Stimulated activated CD4-positive, alpha-beta T cell treated with anti-CD3 and anti-CD28 coated beads, Interleukin-1b, Interleukin-23, amount 100 ng/mL, for 48 hours (primary cell): Measurements from ENCODE around the gene MRGPRE.

Experiments
- DNase-seq: peaks from one replicate; pipeline ENCODE4 v3.0.0-alpha.2; 2020

MRGPRE gene

DNA sequence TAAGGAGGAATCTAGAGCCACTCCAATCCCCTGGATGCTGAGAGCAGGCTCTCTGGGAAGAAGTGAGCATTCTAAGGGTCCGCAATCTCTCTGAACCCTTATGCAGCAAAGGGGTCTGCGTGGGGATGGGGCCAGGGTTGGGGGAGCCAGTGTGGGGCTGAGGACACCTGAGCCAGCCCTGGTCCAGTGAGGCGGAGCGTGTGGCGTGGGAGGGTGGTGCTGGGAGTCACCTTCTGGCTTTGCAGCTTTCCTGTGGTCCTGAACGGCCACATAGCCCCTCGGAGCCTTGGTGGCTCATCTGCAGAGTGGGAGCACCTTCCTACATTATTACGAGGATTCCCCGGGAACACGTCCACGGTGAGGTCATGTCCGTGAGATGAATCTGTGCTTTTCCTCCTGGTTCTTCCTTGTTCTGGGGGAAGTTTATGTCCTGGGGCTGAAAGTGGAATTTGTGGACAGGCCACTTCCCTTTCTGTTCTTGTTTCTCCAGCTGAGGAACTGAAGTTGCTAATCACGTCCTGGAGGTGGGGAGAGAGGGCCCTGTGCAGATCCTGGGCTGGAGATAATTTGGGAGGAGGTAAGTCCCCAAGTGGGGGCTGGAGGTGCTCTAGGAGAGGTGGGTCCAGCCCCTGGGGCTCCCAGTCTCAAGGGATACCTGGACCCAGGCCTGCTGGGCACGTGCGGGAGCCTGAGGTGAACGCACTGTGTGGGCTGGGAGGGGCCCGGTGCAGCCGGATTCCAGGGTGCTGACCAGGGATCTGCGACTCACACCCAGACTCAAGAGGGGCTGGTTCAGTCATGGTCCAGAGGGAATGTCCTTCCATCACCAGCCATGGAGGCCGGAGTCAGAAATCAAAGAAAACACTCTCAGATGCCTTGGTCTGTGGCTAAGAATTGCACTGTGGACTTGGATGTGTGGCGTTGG is 6.1 kb downstream of the MRGPRE start:
- no peak for DNase-seq

- no peak for DNase-seq
Observed at GRCh38 chr11:3225159-3225758, 7.0 kb downstream of the MRGPRE start.

DNA sequence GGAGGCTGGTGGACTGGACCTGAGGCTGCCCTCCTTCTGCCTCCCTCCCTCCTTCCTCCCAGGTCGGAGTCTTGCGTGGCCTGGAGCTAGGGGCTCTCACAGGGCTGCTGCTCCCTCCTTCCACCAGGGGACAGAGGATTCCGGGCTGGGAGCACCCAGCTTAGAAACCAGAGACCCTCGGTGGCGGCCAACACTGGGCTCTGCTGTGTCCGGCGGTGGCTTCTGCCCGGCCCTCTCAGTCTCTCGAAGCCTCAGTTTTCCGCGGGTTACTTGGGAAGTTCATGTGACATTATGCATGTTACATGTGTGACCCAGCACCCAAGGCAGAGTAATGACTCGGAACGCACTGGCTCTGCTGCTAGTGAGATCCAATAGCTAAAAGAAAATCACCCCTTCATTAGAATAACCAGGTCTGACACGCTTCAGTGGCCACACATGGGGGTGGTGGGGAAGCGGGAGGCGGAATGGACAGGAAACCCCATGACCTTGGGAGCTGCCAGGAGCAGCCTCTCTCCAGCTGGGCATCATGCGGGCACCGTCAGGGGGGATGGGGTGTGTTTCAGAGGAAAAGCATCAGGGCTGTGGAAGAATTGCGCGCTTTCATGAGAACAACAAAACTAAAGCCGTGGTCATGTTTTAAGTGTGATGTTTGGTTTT is 7.7 kb downstream of the MRGPRE start:
- DNase-seq = no peak

- DNase-seq = no peak
Observed at GRCh38 chr11:3223932-3224381, 8.3 kb downstream of the MRGPRE start.

DNA sequence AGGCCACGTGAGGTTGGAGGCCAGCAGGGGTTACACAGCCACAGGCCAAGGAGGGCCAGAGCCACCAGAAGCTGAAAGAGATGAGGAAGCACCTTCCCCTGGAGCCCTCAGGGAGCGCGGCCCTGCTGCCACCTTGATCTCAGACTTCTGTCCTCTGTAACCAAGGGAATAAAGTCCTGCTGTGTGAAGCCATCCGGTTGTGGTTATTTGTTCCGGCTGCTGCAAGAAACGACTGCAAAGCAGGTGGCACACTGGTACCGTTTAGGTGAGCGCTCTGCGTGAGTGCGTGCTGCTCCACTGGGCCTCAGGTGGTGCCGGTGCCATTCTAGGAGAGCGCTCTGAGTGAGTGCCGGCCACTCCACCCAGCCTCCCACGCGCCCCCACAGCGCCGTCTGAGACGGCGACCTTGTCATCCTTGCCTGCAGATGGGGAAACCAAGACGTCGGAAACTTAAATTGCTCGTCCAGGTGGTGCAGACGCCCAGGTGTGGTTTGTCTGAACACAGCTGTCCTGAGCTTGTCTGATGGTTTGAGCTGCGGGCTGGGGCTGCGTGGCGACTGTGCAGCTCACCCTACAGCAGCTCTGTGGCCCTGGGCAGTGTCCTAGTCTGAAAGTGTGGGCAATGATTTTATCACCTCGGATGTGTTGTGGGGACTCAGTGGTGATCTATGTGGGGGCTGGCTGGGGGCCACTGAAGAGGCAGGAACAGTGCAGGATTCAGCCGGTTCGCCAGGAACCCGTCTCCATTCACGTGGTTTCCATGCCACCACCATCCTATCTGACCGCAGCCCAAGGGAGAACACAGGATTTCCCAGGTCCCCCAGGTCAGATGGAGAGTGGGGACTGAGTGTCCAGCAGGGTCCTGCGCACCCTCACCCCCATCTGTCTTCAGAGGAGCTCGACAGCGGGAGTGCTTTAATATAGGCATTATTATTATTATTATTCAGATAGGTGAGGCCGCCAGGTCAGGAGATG is 9.0 kb downstream of the MRGPRE start:
- DNase-seq = no peak

GRCh38 chr11:3222003-3222855 is 10.0 kb downstream of the MRGPRE start:
- DNase-seq = no peak

GRCh38 chr11:3221408-3222002 is 10.7 kb downstream of the MRGPRE start:
- DNase-seq = no peak

- DNase-seq = no peak
Observed at GRCh38 chr11:3220521-3221407, 11.5 kb downstream of the MRGPRE start.

- DNase-seq = no peak
Observed at GRCh38 chr11:3220101-3220500, 12.1 kb downstream of the MRGPRE start.

DNA sequence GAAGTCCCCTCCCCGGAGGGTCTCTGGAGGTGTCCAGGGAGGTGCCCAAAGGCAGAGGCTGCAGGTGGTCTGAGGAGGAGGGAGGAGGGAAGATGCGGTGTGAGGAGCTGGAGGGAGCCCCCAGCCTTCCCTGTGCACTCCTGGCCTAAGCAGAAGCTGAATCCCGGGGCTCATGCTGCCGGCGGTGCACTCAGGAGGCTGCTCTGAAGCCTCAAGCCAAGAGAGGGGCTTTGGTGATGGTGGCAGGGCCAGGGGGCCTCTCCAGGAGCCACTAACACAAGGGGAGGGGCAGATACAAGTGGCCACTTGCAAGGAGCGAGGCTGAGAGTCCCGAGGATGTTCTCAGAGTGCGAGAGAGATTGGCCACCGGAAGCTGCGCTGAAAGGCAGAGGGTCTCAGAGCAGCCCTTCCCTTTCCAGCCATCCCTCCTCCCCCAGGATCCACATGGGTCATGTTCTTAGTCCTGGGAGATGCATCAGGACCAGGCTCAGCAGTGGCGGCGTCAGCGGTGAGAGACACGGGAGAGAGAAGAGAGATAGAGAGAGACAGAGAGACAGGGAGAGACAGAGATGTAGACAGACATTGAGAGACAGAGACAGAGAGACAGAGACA is 12.8 kb downstream of the MRGPRE start:
- DNase-seq = no peak

DNA sequence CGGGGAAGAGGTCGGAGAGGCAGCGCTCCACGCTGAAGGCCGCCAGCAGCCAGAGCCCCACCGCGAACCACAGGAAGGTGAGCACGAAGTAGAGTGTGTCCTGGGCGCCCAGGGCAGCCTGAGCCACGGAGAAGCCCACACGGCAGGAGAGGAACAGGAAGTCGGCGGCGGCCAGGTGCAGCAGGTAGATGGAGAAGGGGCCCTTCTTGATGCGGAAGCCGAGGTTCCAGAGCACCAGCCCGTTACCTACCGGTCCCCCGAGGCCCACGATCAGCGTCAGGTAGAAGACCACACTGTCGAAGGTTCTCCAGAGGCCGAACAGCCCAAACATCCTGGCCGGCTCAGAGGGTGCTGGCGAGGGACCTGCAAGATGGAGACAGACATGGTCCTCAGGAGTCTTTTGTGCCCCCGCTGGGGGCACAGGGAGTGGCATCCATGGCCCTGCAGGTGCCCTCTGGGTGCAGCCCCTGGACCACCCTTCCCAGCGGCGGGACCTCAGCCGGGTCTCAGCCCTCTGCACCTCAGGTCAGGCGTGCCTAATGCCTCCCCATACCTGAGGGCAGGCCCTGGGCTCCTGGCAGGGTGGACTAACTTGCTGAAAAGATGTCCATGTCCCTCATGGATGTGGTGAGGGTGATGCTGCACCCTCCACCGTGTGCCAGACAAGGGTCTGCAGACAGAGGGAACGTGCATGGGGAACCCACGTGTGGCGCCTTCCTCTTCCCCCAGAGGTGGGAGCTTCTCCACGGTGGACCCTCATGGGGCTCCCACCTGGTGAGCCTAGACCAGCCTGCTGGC is 13.5 kb downstream of the MRGPRE start, which contains the start of gene MRGPRG:
MRGPRG (minus strand) TSS at position 331 of the 798 bp plus-strand sequence; CDS start at position 331, 0 bp downstream.
- DNase-seq = no peak

GRCh38 chr11:3217818-3218482 is 14.3 kb downstream of the MRGPRE start:
- DNase-seq = no peak

DNA sequence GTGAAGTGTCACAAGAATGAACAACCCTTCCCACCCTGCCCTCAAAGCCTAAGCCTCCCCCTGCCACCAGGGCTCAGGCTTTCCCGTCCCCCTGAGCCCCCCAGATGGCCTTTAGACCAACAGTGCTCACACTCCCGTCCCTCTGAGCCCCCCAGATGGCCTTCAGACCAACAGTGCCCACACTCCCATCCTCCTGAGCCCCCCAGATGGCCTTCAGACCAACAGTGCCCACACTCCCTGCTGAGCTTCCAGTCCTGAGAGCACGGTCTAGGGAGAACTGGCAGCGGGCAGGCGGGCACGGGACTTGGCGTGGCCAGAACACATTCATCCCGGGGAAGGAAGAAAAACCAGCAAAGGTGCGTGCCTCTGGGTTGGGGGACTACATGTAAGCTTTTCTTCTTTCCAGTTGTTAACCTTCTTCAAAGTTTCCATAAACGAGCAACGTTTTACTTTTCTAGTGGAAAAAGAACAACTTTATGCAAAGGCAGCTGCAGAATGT is 16.1 kb downstream of the MRGPRE start:
- DNase-seq = no peak

DNA sequence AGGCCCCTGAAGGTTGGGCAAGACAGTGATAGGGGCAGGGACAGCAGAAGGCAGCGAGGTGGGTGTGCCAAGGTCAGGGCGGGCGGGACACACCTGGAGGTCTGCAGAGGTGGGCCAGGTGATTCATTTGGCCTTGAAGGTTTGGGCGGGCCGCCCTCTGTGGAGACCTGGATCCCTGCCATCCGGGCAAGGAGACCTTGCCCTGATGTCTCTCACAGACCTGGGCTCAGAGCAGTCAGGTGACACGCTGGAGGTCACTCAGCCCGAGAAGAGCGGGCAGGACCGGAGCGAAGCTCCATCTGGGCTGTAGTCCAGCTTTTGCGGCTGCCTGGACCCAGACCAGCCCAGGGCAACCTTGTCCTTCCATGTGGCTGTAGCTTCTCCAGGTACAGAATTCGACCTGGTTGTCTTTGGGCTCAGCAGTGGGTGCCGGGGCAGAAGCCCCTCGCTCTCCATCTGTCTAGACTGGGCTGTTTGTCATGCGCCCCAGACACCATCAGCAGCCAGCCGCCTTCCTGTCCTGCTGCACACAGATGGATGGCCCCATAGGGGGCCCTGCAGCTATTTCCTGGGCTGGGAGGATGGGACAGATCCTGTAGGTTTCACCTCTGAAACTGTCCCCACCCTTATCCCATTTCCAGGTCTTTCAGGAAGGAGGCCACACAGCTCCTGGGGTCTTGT is 16.7 kb downstream of the MRGPRE start:
- no peak for DNase-seq

DNA sequence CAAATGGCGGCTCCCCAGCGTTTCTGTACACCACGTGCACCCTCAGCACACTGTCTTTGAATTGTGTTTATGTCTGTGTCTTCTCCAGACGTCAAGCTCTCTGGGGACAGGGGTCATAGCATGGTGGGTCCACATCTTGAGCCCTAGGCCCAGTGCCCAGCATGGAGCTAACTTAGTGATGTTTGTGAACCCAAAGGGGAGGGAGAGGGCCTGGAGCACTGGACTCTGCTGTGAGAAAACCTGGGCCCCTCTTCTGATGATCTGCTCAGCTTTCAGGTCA is 17.9 kb downstream of the MRGPRE start:
- no peak for DNase-seq

- no peak for DNase-seq
Observed at GRCh38 chr11:3213659-3214419, 18.4 kb downstream of the MRGPRE start.

GRCh38 chr11:3208272-3208671 is 23.9 kb downstream of the MRGPRE start:
- DNase-seq = no peak
